HG02763 (cell line): ENCODE results near the gene FTSJ3.
A peak's percentile ranks its signal among the peaks of the same experiment; 100 is the strongest.

ENCODE experiments used
- ATAC-seq: cut with Tn5 transposase; IDR thresholded peaks from one replicate; pipeline ENCODE4 v1.9.1; 2021; ENCODE audit warnings: mild to moderate bottlenecking, moderate library complexity; ENCODE audit not compliant: unreplicated experiment

FTSJ3 gene

GRCh38 chr17:63790057-63790456, 37.4 kb downstream of the FTSJ3 start:
- no peak for ATAC-seq

- no peak for ATAC-seq
Observed at GRCh38 chr17:63786971-63787711, 40.3 kb downstream of the FTSJ3 start.

GRCh38 chr17:63786117-63786516, 41.3 kb downstream of the FTSJ3 start:
- no peak for ATAC-seq

- no peak for ATAC-seq
Observed at GRCh38 chr17:63785556-63785955, 41.9 kb downstream of the FTSJ3 start.

GRCh38 chr17:63783522-63783921, 43.9 kb downstream of the FTSJ3 start:
- ATAC-seq: no peak

GRCh38 chr17:63780928-63781327, 46.5 kb downstream of the FTSJ3 start:
- ATAC-seq: no peak

- ATAC-seq: no peak
Observed at GRCh38 chr17:63780507-63780906, 47.0 kb downstream of the FTSJ3 start.

- no peak for ATAC-seq
Observed at GRCh38 chr17:63775420-63775819, 52.0 kb downstream of the FTSJ3 start.

GRCh38 chr17:63774969-63775265, 52.5 kb downstream of the FTSJ3 start:
- no peak for ATAC-seq

GRCh38 chr17:63774141-63774968, 53.1 kb downstream of the FTSJ3 start, which contains the start of gene DDX42:
Gene DDX42, plus strand, starts transcription at chr17:63774170. Its CDS starts 12,880 bp downstream, at chr17:63787050.
- no peak for ATAC-seq

- peak; percentile 80 for ATAC-seq
Observed at GRCh38 chr17:63773272-63774140, 54.0 kb downstream of the FTSJ3 start, which contains the start of gene CCDC47. Gene CCDC47, minus strand, starts transcription at chr17:63773597. Its CDS starts 7,422 bp downstream, at chr17:63766175.

GRCh38 chr17:63772801-63773271, 54.6 kb downstream of the FTSJ3 start:
- no peak for ATAC-seq
